ENCODE data around the gene ZSWIM7.

Gene ZSWIM7

DNA sequence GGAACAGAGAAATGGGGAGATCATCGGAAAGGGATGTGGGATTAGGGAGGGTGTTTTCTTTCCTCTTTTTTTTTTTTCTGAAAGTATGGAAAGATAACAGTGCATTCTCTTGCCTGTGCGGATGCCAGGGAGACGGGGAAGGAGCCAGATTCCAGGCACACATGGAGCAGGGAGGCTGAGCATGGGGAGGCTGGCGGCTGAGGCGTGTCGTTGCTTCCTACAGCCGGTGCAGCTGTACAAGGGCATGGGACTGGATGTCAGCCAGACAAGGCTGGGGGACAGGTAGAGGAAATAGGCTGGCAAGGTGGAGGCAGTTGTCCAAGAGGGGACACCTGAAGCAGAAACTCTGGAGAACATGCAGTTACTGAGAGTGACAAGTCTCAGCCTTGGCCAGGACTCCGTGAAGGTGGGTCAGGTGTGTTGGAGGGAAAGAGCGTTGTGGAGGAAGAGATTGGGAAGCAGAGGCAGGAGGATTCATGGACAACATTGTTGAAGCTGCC lies 71.2 kb downstream of the ZSWIM7 start:
- DNase-seq, result no peak

Data from NCI-H446 (cell line).